ENCODE data around the gene STAM.
"Not testable (repeated sequence)": the region's sequence is repeated elsewhere in the genome, so short reads cannot be mapped to it uniquely, and the experiment has no call there.

Gene STAM

DNA sequence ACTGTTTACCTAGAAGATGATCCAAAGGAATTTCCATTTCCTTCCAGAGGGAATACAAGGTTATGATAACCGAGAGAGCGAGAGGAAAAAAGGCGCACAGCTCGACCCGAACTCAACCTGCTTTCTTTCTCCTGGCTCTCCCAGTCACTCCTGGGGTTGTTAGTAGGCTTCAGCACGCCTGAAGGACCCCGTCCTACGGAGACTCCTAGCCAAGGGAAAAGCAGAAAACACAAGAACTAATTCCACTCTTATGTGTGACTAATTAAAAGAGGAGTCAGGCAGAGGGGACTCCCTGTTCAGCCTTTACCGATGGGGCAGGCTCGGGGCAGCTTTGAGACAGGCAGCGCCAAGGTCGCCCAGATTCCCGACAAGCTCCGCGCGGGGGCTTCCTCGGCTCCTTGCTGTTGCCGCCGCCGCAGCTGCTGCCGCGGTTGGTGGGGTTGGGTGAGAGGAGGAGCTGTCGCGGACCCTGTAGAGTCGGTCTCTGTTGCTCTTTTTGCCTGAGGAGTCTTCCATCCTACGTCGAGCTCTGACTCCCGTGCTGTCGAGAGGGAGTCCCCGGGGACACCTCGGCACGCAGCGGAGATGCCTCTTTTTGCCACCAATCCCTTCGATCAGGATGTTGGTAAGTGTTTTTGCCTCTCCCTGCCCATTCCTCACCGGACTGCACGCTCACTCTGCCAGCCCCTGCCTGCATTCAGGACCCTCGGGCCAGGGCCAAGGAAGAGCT, at the start of gene STAM:
Gene STAM, plus strand, starts transcription at position 397 of the 730 bp plus-strand sequence. Its CDS starts 189 bp downstream, at position 586.
- H3K4me3 ChIP-seq (ENCODE audit: low read depth, low read length), result peak within 1 kb of the TSS; percentile 96

DNA sequence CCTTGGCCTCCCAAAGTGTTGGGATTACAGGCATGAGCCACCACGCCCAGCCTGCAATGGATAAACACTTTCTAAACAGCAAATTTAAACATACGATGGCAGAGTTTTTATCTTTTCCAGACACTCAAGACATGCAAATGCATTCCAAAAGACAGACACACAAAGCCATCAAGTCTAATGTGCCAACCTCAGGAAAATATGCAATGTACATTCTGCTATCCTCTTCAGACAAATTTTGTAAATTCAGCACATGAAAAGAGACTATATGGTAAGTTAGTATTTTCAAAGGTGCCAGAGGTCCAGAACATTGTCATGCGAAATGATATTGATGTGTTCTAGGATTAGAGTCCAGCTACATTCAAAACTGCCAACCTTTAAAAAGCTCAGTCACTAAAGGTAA, 46.6 kb upstream of the STAM start:
- H3K4me3 ChIP-seq (ENCODE audit: low read depth, low read length), result no peak overlapping the region

DNA sequence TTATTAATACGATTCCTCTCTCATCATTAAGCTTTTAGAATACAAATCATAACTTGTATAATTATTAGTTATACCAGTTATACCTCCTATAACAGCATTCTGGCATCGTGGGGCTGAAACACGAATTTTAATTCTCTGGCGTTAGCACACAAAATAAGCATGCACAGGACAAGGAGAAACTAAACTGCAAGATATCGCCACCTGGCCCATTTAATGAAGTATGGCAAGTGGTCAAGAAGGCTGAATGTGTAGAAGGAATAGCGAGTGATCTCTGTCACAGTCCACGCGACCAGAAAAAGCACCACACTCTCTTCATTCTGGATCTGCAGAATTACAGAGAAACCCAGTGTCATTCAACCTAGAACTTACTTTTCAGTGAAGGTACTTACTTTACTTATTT, 44.9 kb upstream of the STAM start:
- H3K4me3 ChIP-seq (ENCODE audit: low read depth, low read length), result no peak overlapping the region

DNA sequence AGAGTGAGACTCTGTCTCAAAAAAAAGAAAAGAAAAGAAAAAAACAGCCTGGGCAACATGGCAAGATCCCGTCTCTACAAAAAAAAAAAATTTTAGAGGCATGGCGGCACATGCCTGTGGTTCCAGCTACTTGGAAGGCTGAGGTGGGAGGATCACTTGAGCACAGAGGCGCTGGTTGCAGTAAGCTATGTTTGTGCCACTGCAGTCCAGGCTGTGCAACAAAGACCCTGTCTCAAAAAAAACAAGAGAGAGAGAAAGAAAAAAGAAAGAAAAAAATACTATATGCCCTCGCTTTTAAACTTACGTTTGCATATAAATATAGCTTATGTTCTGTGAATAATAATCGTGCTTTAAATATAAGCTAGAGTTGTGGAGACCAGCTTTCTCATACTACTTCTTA, 38.0 kb upstream of the STAM start:
- no peak overlapping the region for H3K4me3 ChIP-seq (ENCODE audit: low read depth, low read length)

DNA sequence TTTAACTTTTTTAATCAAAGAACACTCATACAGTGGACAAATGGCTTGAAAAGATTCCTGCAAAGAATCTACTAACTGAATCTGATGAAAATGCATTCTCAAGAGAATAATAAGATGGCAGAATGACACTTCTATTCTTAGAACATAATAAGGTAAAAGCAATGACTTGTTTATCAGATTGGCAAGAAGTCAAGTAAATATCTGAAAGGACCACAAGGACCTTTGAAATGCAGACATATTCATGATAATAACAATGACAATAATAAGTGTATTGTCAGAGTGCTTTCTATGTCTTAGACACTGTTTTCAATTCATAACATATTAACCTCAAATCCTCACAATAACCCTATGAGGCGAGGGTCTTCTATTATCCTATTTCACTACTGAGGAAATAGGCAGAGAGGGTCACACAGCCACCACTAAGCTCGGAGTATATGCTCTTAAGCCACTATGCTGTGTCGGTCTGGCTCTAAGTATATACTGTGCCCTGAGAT, 37.4 kb upstream of the STAM start:
- H3K4me3 ChIP-seq (ENCODE audit: low read depth, low read length), result no peak overlapping the region

DNA sequence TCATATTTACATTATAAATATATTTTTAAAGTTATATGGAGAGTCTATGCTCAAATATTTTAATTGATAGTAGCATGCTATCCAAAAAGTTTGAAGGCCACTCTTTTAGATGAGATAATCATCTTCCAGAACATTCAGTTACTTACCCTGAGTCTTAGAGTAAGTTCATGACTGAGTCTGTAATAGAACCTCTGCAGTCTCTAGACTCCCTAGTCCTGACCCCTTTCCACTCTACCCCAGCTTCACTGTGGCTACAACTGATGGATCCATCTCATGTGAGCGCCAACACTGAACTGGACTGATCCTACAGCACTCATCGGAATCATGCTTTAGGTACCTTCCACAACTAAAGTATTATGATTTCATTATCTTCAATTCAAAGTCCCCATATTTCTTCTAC, 36.9 kb upstream of the STAM start:
- no peak overlapping the region for H3K4me3 ChIP-seq (ENCODE audit: low read depth, low read length)

DNA sequence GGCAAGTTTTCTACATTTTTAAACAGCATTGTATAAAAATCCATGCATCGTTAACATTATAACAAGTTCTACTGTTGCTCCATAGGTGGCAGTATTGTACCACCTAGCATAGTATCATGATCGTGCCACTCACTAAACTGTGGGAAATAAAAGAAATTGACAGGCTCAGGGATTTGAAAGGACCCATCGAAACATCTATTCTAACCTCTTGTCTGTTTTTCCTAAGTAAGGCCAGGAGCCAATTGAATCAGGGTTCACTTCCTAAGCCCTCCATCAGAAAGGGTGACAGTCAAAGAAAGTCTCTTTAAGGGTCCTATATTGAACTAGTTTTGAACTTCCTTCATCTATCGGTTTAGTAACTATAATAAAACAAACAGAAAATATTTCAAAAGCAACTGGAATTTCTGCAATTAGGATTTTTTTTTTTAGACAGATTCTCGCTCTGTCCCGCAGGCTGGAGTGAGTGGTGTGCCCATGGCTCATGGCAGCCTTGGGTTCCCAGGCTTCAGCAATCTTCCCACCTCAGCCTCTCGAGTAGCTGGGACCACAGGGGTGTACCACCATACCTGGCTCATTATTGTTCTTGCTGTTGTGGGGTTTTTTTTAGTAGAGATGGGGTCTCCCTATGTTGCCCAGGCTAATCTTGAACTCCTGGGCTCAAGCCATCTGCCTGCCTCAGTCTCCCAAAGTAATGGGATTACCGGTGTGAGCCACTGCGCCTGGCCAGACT, 36.2 kb upstream of the STAM start:
- H3K4me3 ChIP-seq (ENCODE audit: low read depth, low read length), result no peak overlapping the region

DNA sequence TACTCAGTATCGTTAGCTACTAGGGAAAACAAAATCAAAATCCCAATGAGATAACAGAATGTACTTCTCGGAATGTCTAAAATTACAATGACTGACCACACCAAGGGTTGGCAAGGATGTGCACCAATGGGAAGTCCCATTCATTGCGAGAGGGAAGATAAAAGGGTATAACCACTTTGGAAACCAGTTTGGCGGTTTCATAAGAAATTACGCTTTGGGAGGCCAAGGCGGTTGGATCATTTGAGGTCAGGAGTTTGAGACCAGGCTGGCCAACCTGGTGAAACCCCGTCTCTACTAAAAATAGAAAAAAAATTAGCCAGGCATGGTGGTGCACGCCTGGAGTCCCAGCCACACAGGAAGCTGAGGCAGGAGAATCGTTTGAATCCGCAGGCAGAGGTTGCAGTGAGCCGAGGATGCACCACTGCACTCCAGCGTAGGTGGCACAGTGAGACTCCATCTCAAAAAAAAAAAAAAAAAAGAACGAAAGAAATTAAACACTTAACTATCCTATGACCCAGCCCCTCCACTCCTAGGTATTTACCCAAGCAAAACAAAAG, 34.4 kb upstream of the STAM start:
- no peak overlapping the region for H3K4me3 ChIP-seq (ENCODE audit: low read depth, low read length)

DNA sequence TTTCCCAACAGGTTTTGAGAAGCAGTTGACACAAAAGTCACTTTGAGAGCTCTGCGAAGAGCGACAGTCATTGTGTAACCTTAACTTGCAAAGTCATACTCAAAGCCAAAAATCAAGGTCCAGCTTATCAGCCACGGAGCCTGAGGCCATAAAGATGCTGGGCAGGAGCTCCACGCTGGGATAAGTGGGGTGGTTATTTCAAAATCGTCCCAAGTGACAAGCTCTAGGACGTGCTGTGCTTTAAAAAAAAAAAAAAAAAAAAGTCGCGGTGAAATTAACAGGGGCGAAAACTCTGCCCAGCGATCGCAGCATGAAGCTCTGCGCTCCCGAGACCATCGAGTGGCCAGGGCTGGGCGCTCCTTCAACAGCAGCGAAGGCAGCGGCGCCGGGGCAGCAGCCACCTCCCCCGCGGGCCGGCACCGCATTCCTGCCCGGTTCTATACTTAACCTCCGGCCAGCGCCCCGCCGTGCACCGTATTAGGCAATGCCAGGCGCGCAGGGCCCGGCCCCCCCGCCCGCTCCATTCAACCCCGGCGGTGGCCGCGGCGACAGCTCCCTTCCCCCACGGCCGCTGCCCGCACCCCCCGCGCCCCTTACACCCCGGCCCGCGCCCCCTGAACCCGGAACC, 27.4 kb upstream of the STAM start:
- H3K4me3 ChIP-seq (ENCODE audit: low read depth, low read length), result peak overlapping the region; percentile 67

DNA sequence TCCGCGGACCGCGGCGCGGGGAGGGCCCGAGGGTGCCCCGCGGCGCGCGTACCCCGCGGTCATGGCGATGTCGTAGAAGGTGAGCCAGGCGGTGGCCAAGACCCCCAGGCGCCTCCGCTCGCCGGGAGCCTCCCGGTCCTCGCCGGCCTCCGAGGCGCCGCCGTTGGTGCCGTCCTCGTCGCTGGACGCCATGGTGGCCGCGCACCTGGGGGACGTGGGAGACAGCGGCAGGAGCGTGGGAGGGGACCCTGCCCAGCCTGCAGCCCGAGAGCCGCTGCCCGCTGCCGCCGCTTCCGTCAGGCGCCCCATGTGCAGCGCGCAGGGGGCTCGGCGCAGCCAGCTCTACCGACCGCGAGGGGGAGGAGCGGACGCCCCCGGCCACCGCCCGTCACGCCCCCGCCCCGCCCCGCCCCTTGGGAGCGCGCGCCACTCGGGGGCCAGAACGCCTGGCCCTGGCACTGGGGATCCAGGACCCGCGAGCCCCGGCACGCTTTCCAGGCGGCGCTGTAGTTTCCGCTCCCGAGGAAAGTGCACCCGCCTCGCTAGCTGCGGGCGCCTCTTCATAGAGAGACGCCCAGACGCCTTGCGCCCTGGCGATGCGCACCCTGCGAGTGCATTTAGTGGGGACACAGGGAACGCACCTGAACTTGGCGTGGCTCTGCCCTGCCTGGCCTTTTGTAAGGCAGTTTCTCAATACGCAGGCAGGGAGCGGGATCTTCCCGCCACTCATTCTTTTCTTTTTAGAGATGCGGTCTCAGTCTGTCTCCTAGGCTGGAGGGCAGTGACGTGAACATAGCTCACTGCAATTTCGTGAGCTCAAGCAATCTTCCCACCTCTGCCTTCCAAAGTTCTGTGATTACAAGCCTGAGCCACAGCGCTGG, 26.7 kb upstream of the STAM start, which contains the start of gene HACD1:
Gene HACD1, minus strand, starts transcription at position 344 of the 881 bp plus-strand sequence. Its CDS starts 35 bp downstream, at position 309.
- peak within 1 kb of the TSS; percentile 67 for H3K4me3 ChIP-seq (ENCODE audit: low read depth, low read length)

DNA sequence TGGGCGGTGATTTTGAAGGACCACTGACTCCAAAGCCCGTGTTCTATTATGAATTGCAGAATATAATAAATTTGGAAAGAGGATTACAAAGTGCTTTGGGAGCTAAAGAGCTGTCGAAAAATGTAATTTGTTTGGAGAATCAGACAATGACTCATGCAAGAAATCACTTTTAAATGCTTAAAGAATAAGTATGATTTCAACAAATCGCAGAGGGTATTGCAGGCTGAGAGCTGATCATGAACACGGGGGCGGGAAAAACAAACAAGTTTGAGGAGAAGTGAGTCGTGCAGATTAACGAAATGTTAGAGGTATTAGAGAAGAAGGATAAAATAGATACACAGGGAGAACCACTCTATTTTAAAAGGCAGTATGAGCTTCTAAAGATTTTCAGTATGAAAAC, 21.9 kb upstream of the STAM start:
- H3K4me3 ChIP-seq (ENCODE audit: low read depth, low read length), result no peak overlapping the region

DNA sequence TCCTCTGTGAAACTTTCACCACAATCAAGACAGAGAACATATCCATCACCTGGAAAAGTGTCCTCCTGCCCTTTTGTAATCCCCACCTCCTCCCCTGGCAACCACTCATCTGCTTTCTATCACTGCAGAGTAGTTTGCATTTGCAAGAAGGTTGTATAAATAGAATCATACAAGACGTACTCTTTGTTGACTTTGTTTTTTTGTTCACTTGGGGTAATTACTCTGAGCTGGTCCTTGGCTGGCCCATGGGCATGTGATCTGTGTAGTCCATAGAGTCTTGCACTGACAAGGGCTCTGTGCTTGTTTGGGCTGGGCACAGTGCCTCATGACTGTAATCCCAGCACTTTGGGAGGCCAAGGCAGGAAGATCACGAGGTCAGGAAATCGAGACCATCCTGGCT, 19.0 kb upstream of the STAM start:
- no peak overlapping the region for H3K4me3 ChIP-seq (ENCODE audit: low read depth, low read length)

DNA sequence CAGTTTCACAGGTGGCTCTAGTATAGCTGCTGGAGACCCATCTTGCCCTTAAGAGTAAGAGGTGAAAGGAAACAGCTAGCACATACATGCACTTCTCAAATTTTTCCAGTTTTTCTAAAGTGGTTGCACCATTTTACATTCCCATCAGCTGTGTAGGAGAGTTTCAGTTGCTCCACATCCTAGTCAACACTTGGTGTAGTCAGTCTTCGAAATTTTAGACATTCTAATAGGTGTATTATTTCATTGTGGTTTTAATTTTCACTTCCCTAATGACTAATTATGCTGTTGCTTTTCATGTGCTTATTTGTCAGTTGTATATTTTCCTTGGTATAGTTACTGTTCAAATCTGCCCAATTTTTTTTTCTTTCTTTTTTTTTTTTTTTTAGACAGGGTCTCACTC, 17.3 kb upstream of the STAM start:
- H3K4me3 ChIP-seq (ENCODE audit: low read depth, low read length), result no peak overlapping the region

DNA sequence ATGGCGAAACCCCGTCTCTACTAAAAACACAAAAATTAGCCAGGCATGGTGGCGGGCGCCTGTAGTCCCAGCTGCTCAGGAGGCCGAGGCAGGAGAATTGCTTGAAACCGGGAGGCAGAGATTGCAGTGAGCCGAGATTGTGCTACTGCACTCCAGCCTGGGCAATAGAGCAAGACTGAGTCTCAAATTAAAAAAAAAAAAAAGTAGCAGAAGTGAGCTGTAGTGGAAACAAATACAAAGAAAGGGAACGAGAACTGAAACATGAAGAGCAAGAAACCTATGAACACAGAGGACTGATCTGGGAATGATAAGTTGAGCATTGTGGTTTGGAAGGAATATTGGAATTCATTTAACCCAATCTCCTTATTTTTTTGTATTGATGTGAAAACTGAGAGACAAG, 11.4 kb upstream of the STAM start:
- H3K4me3 ChIP-seq (ENCODE audit: low read depth, low read length), result not testable (repeated sequence)

DNA sequence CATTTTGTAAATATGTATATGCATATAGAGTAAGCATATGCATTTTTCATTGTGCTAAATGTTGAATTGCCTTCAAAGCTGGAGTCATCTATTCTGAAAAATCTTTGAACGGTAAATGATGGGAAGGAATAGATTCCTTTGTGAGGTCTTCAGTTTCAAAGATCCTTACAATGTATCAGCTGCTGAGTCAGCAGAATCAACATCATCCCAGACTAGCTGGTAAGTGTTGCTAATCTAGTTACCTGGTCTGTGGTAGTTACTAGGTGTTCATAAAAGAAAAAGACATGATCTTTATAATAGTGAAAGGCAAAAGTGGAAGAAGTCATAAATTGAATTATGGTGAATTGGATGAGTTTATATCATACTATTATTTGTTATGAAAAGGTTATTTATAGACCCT, 10.6 kb upstream of the STAM start:
- H3K4me3 ChIP-seq (ENCODE audit: low read depth, low read length), result no peak overlapping the region

DNA sequence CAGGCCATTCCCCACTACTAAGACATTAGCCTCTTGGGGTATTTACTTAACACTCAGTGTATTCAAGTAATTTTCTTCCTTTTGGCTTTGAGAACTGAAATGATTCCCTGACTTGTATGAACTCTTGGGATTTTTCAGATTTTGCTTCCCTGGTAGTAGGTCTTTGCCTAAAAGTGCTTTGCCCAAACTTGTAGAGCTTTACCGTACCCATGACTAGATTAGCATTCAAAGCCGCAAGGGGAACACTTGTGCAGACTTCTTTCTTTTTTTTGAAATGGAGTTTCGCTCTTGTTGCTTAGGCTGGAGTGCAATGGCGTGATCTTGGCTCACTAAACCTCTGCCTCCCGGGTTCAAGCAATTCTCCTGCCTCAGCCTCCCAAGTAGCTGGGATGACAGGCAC, 6.1 kb upstream of the STAM start:
- H3K4me3 ChIP-seq (ENCODE audit: low read depth, low read length), result no peak overlapping the region

DNA sequence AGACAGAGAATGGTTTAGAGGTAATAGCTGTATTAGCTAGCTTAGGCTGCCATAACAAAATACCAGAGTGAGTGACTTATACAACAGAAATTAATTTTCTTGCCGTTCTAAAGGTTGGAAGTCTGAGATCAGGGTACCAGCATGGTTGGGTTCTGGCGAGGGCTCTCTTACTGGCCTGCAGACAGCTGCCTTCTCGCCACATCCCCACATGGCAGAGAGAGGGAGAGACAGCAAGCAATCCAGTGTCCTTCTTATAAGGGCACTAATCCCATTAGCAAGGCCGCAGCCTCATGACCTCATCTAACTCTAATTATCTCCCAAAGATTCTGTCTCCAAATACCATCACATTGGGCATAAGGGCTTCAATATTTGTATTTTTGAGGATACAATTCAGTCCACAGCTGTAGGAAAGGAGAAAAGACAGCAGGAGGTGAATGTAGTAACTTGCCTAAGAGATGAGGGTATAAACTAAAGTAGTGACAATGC, 3.6 kb upstream of the STAM start:
- H3K4me3 ChIP-seq (ENCODE audit: low read depth, low read length), result no peak overlapping the region

DNA sequence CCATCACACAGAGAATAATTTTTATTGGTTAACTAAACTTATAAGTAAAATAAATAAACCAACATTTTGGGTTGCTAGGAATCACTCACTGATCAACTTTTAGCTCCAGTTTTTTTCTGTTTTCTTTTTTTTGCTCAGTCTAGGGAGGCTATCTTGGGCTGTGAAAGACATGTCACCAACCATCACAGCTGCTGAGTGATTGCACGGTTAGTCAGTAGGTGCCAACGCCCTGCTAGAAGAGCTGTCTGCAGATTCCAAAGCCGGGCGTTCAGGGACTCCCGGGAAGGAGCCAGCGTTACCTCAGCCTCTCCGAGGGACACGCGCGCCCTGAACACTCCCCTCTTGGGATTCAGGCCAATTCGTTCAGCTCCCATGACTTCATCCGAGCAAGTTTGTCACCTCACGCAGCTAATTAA, 604 bp upstream of the STAM start:
- peak overlapping the region; percentile 96 for H3K4me3 ChIP-seq (ENCODE audit: low read depth, low read length)

DNA sequence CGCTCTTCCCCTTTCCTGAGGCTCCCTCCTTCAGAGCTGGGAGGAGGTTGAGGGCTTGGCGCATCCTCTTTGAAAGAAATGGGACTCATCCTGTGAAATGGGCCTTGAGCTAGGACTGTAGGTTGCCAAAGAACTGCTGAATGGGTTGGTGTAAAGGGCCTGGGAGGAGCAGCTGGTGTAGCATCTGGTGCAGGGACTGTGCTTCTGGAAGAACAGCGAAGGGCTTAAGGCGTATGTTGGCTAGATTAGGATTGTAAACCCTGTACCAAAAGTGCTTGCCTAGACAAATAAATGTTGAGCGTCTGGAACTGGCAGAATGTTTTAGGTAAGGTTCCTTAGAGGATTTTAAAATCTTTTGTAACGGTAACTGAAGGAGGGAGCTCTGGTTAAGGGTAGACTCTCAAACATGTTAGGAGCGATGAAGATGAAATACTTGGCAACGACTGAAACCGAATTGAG, 563 bp downstream of the STAM start:
- peak overlapping the region; percentile 96 for H3K4me3 ChIP-seq (ENCODE audit: low read depth, low read length)

DNA sequence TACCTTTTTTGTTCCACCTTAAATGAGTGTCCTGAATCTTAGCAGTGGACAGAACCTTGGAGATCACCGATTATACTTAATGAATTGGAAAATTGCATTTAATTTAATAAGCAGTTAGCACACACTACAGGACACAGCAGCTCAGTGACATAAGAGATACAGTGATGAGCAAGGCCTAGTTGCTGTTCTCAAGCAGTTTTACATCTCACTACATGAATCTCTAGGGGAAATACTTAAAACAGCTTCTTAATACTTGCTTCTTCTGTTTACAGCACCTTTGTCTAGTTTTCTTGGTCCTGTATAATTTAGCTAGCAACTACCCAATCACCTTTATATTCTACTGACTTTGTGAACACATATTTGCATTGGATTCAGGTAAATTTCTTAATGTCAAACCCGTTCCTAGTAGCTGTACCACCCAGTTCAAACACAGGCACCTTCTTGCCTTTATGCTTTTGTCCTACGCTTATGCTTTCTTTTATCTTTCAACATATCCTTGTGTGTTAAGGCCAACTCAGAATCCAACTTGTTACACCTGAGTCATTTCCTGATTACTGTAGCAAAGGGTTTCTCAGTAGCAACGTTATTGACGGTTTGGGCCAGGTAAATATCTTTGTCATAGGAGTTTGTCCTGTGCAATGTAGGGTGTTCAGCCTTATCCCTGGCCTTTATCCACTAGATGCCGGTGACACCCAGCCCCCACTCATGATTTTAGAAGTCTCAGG, 1.8 kb downstream of the STAM start:
- H3K4me3 ChIP-seq (ENCODE audit: low read depth, low read length), result no peak overlapping the region
